K562 (cell line): ENCODE measurements around the gene WIPF2. TPM values are rescaled to one million over a fixed set of nuclear protein-coding genes. Genes with fewer than 3 reads are reported as not detected.

Experiments
- ARID3A ChIP-seq: IDR thresholded peaks from 2 replicates; pipeline ENCODE4 v1.6.1; 2012; ENCODE audit warnings: low read depth, low read length, improper control_type of control experiment, borderline replicate concordance
- BRD9 ChIP-seq: fragments of 450-650 bp; IDR thresholded peaks from 2 replicates; pipeline ENCODE4 v1.6.1; 2018; ENCODE audit warnings: low read depth; ENCODE audit not compliant: partially characterized antibody
- EHMT2 ChIP-seq: fragments of 450-650 bp; IDR thresholded peaks from 2 replicates; pipeline ENCODE4 v1.6.1; 2018; ENCODE audit warnings: antibody characterized with exemption
- ELK1 ChIP-seq: sonication (generic); formaldehyde crosslinking; IDR thresholded peaks from 2 replicates; pipeline ENCODE4 v1.8.1; 2022; ENCODE audit warnings: missing genetic modification reagents
- MAX ChIP-seq: sonication (generic); formaldehyde crosslinking; IDR thresholded peaks from 2 replicates; pipeline ENCODE4 v1.9.0; 2022; ENCODE audit warnings: mild to moderate bottlenecking, missing genetic modification reagents
- MLX ChIP-seq, 2 experiments: fragments of 450-650 bp in 1 of 2; sonication (generic) in 1 of 2; formaldehyde crosslinking; conservative IDR thresholded peaks; 2 replicates each; pipeline versions ENCODE4 v1.4.0 to v1.8.1; 2020 to 2022; ENCODE audit warnings: mild to moderate bottlenecking in 1 of 2, missing genetic modification reagents in 1 of 2
- NFRKB ChIP-seq: fragments of 450-650 bp; IDR thresholded peaks from 2 replicates; pipeline ENCODE4 v1.6.1; 2016; ENCODE audit warnings: low read depth
- RBM15 ChIP-seq: fragments of 200-400 bp; formaldehyde crosslinking; IDR thresholded peaks from 2 replicates; pipeline ENCODE4 v1.6.1; 2018; ENCODE audit warnings: mild to moderate bottlenecking, low read length, moderate library complexity; ENCODE audit not compliant: insufficient read depth
- SMARCA4 ChIP-seq: fragments of 450-650 bp; IDR thresholded peaks from 2 replicates; pipeline ENCODE4 v1.6.1; 2016
- ZBTB12 ChIP-seq: fragments of 250-450 bp; sonication (Bioruptor Pico); IDR thresholded peaks from 2 replicates; pipeline ENCODE4 v1.4.0; 2020
- ZBTB2 ChIP-seq: fragments of 450-650 bp; IDR thresholded peaks from 2 replicates; pipeline ENCODE4 v1.6.1; 2016; ENCODE audit warnings: antibody characterized with exemption
- ZNF253 ChIP-seq: fragments of 250-450 bp; sonication (Bioruptor Pico); conservative IDR thresholded peaks from 2 replicates; pipeline ENCODE4 v1.6.1; 2021; ENCODE audit warnings: mild to moderate bottlenecking
- ZNF316 ChIP-seq: fragments of 450-650 bp; IDR thresholded peaks from 2 replicates; pipeline ENCODE4 v1.6.1; 2016
- ZNF384 ChIP-seq: IDR thresholded peaks from 2 replicates; pipeline ENCODE4 v1.6.1; 2012; ENCODE audit warnings: low read depth, low read length, improper control_type of control experiment
- ZNF518B ChIP-seq: fragments of 250-450 bp; sonication (Bioruptor Pico); IDR thresholded peaks from 2 replicates; pipeline ENCODE4 v1.5.0; 2021; ENCODE audit warnings: mild to moderate bottlenecking, moderate library complexity
- ZNF717 ChIP-seq: fragments of 250-450 bp; sonication (Bioruptor Pico); IDR thresholded peaks from 2 replicates; pipeline ENCODE4 v1.5.0; 2021
- polyA plus RNA-seq, 8 experiments: library from polyadenylated mRNA; depleted of rRNA in 4 of 8; stranded (reverse) in 5 of 8; unstranded in 3 of 8; fragments of >200 nt; fragmentation: Nextera tagmentation in 2 of 8; fragmentation: Illumina TruSeq in 1 of 8; extraction: Ambion mirVana in 2 of 8; extraction: Trizol in 1 of 8; gene quantifications; 2 replicates each; pipeline versions ENCODE4 v1.2.1 to v1.2.3, GENCODE V29; 2011 to 2014; ENCODE audit warnings: inconsistent platforms in 1 of 8, missing spikeins in 1 of 8
- total RNA-seq, 7 experiments: library from RNA; depleted of rRNA in 6 of 7; stranded (reverse); fragments of >200 nt in 6 of 7; fragmentation: Illumina TruSeq in 2 of 7; extraction: Trizol in 2 of 7; gene quantifications; 2 replicates each; pipeline versions ENCODE4 v1.2.1 to v1.2.3, GENCODE V29; 2011 to 2021; ENCODE audit warnings: low replicate concordance in 1 of 7

WIPF2 gene
- total and polyA plus RNA-seq, 9 of the 15 experiments (the other 6 are each of a cell fraction or from before 2014, with no cell fraction given): 3.6 to 15.0 (median 5.3) TPM

GRCh38 chr17:40219594-40220338 is 662 bp downstream of the WIPF2 start (continued):
- TF ChIP-seq ZNF717 (CRISPR knock-in tag): no peak
- TF ChIP-seq ARID3A: no peak
- no peak for TF ChIP-seq BRD9
- no peak for TF ChIP-seq ZBTB12 (CRISPR knock-in tag)
- peak; percentile 68 for TF ChIP-seq EHMT2
- no peak for TF ChIP-seq ELK1 (CRISPR knock-in tag)
- no peak for TF ChIP-seq MAX (CRISPR knock-in tag)
- TF ChIP-seq NFRKB: 0 out of 2 replicates have a peak, but pooled peaks have one; percentile 31
- peak; percentile 54; the same call in 1 of the 2 replicates for TF ChIP-seq ZBTB2
- no peak for TF ChIP-seq MLX (CRISPR knock-in tag; conservative IDR thresholded peaks at IDR 0.05)
- peak; percentile 56 for TF ChIP-seq SMARCA4
- TF ChIP-seq ZNF384: no peak
- no peak for TF ChIP-seq ZNF316
- no peak for TF ChIP-seq ZNF253 (CRISPR knock-in tag)
- no peak for TF ChIP-seq ZNF518B (CRISPR knock-in tag)
- no peak for TF ChIP-seq RBM15
